Colonic mucosa (tissue), 4 donors: ENCODE measurements around the gene KLHL20. TPM values are rescaled to one million over a fixed set of nuclear protein-coding genes. Genes with fewer than 3 reads are reported as not detected.
"Not testable (repeated sequence)": the region's sequence is repeated elsewhere in the genome, so short reads cannot be mapped to it uniquely, and the experiment has no call there.

Experiments used
- DNase-seq: peaks from one replicate; pipeline ENCODE4 v3.0.0-alpha.2; 2020
- H3K27ac ChIP-seq: fragments of 200-600 bp; one replicate; pipeline ENCODE4 v1.8.0; 2021
- H3K27me3 ChIP-seq: fragments of 200-600 bp; one replicate; pipeline ENCODE4 v1.8.0; 2021
- H3K36me3 ChIP-seq: fragments of 200-600 bp; one replicate; pipeline ENCODE4 v1.8.0; 2021
- H3K4me1 ChIP-seq: fragments of 200-600 bp; one replicate; pipeline ENCODE4 v1.8.0; 2021; ENCODE audit warnings: mild to moderate bottlenecking
- H3K4me3 ChIP-seq: fragments of 200-600 bp; one replicate; pipeline ENCODE4 v1.8.0; 2021
- H3K9ac ChIP-seq, 2 donors: one replicate each; pipeline ENCODE4 v1.7.0; 2013; ENCODE audit warnings: control low read depth in 2 of 2, low read depth in 2 of 2, low read length in 2 of 2
- H3K9me3 ChIP-seq: fragments of 200-600 bp; one replicate; pipeline ENCODE4 v1.8.0; 2021
- CTCF ChIP-seq: fragments of 200-600 bp; IDR thresholded peaks from one replicate; pipeline ENCODE4 v1.8.0; 2022; ENCODE audit warnings: antibody characterized with exemption, mild to moderate bottlenecking
- intact Hi-C: fragments of 100-400 bp; cut with DNase I; formaldehyde crosslinking; loops from one replicate; pipeline ENCODE4 v1.14.1; 2022
- total RNA-seq, 2 donors: library from RNA; stranded (reverse); fragmentation: NEBNext Ultra II Directional in 1 of 2; extraction: Animal tissue kit (Norgen Biotek cat#: 25700) in 1 of 2; gene quantifications; one replicate each; pipeline ENCODE4 v1.2.1, GENCODE V29; 2021
- donor health status: healthy.
- donor health status: DM: no; HTN: no; CAD: no.
- donor health status: DM: no; HTN: no; CAD: no.

The KLHL20 gene
- total RNA-seq, 2 donors from 2014 or later, result 14.9 to 22.5 TPM

GRCh38 chr1:173784997-173785396, 70.2 kb downstream of the KLHL20 start:
- H3K36me3 ChIP-seq, result no peaks in the 10 kb centered on the region

GRCh38 chr1:173789841-173790240, 75.1 kb downstream of the KLHL20 start:
- H3K27me3 ChIP-seq, result no peaks in the 10 kb centered on the region
- DNase-seq, result no peak
- no peak for TF ChIP-seq CTCF

More at GRCh38 chr1:173784997-173785396, 70.2 kb downstream of the KLHL20 start:
- no peak for DNase-seq
- intact Hi-C loops, result no loop called here
- H3K27me3 ChIP-seq, result no peaks in the 10 kb centered on the region
- H3K9ac ChIP-seq, result no peak overlapping the region
- no peaks in the 10 kb centered on the region for H3K4me1 ChIP-seq
- no peak overlapping the region for H3K4me3 ChIP-seq
- TF ChIP-seq CTCF, result no peak
- H3K27ac ChIP-seq, result no peak overlapping the region
- no peaks in the 10 kb centered on the region for H3K9me3 ChIP-seq

GRCh38 chr1:173798078-173798477, 83.3 kb downstream of the KLHL20 start:
- no peaks in the 10 kb centered on the region for H3K36me3 ChIP-seq
- no peaks in the 10 kb centered on the region for H3K27me3 ChIP-seq
- DNase-seq, result no peak
- no peak overlapping the region for H3K4me3 ChIP-seq
- intact Hi-C loops, result no loop called here
- no peak overlapping the region for H3K27ac ChIP-seq
- TF ChIP-seq CTCF, result no peak
- no peak overlapping the region for H3K9ac ChIP-seq
- H3K4me1 ChIP-seq, result no peaks in the 10 kb centered on the region
- H3K9me3 ChIP-seq, result no peaks in the 10 kb centered on the region

More at GRCh38 chr1:173789841-173790240, 75.1 kb downstream of the KLHL20 start:
- Histone ChIP-seq H3K9ac (no peak overlapping the region), H3K9me3 (no peaks in the 10 kb centered on the region), H3K4me1 (no peaks in the 10 kb centered on the region), H3K27ac (no peak overlapping the region), H3K36me3 (no peaks in the 10 kb centered on the region), H3K4me3 (no peak overlapping the region)
- intact Hi-C loops, result no loop called here

GRCh38 chr1:173799995-173800394, 85.2 kb downstream of the KLHL20 start:
- H3K9ac ChIP-seq, H3K4me3 ChIP-seq, H3K36me3 ChIP-seq, H3K27ac ChIP-seq, H3K27me3 ChIP-seq, H3K4me1 ChIP-seq, intact Hi-C loops, DNase-seq, H3K9me3 ChIP-seq: not testable (repeated sequence)

- Histone ChIP-seq H3K27me3 (no peaks in the 10 kb centered on the region), H3K4me3 (no peak overlapping the region), H3K9ac (no peak overlapping the region), H3K27ac (no peak overlapping the region), H3K9me3 (no peaks in the 10 kb centered on the region), H3K36me3 (no peaks in the 10 kb centered on the region), H3K4me1 (no peaks in the 10 kb centered on the region)
- no peak for TF ChIP-seq CTCF
- DNase-seq, result no peak
- intact Hi-C loops, result no loop called here
These were observed 88.2 kb downstream of the KLHL20 start for GRCh38 chr1:173802961-173803360.

GRCh38 chr1:173813654-173814053, 98.9 kb downstream of the KLHL20 start:
- H3K4me1 ChIP-seq, DNase-seq, H3K27me3 ChIP-seq, intact Hi-C loops, H3K9me3 ChIP-seq, H3K9ac ChIP-seq, H3K36me3 ChIP-seq, H3K27ac ChIP-seq, H3K4me3 ChIP-seq: not testable (repeated sequence)

GRCh38 chr1:173818459-173818858, 103.7 kb downstream of the KLHL20 start:
- Histone ChIP-seq H3K9ac (no peak overlapping the region), H3K27ac (no peak overlapping the region), H3K9me3 (no peaks in the 10 kb centered on the region), H3K4me3 (no peak overlapping the region), H3K27me3 (no peaks in the 10 kb centered on the region), H3K36me3 (no peaks in the 10 kb centered on the region), H3K4me1 (peaks cover 3% of the 10 kb centered on the region)
- DNase-seq, result no peak
- TF ChIP-seq CTCF, result no peak
- intact Hi-C loops, result no loop called here
